WTC11 (cell line): ENCODE results near the gene KITLG. TPM values are rescaled to one million over a fixed set of nuclear protein-coding genes. Genes with fewer than 3 reads are reported as not detected.

ENCODE experiments used
- ATAC-seq: fragments of 200-7000 bp; cut with Tn5 transposase; 2 replicates; pipeline ENCODE4 v1.10.0; 2021; ENCODE audit warnings: mild to moderate bottlenecking, moderate library complexity
- CTCF ChIA-PET: fragments of 300-600 bp; sonication (Branson Sonifier 250); formaldehyde crosslinking; loops from one replicate; lab custom pipeline; 2021; ENCODE audit warnings: antibody characterized with exemption; lab: Charles Lee
- POLR2A ChIA-PET: fragments of 350-600 bp; sonication (Branson Sonifier 250); formaldehyde crosslinking; loops from one replicate; lab custom pipeline; 2021; ENCODE audit warnings: antibody characterized with exemption; lab: Charles Lee
- DNase-seq: peaks from one replicate; pipeline ENCODE4 v3.0.0; 2021; ENCODE audit warnings: low spot score
- H3K27ac Mint-ChIP-seq: 2 replicates; pipeline ENCODE4 v1.8.0; 2021; ENCODE audit warnings: mixed read lengths
- H3K27me3 Mint-ChIP-seq: 2 replicates; pipeline ENCODE4 v1.8.0; 2021; ENCODE audit warnings: low read depth, mild to moderate bottlenecking, moderate library complexity, mixed read lengths
- H3K36me3 Mint-ChIP-seq: 2 replicates; pipeline ENCODE4 v1.8.0; 2021; ENCODE audit warnings: mixed read lengths
- H3K4me1 Mint-ChIP-seq: 2 replicates; pipeline ENCODE4 v1.8.0; 2022; ENCODE audit warnings: mixed read lengths
- H3K4me3 Mint-ChIP-seq: 2 replicates; pipeline ENCODE4 v1.8.0; 2021; ENCODE audit warnings: mild to moderate bottlenecking, moderate library complexity, mixed read lengths
- H3K9me3 Mint-ChIP-seq: 2 replicates; pipeline ENCODE4 v1.8.0; 2021; ENCODE audit warnings: mixed read lengths
- ATF3 ChIP-seq: sonication (generic); formaldehyde crosslinking; conservative IDR thresholded peaks from 2 replicates; pipeline ENCODE4 v1.8.1; 2022; ENCODE audit warnings: mild to moderate bottlenecking, missing genetic modification reagents
- E2F1 ChIP-seq: sonication (generic); formaldehyde crosslinking; IDR thresholded peaks from 2 replicates; pipeline ENCODE4 v1.8.0; 2022; ENCODE audit warnings: mild to moderate bottlenecking, missing genetic modification reagents
- E2F4 ChIP-seq: sonication (generic); formaldehyde crosslinking; IDR thresholded peaks from 2 replicates; pipeline ENCODE4 v1.8.1; 2022; ENCODE audit warnings: low read depth, mild to moderate bottlenecking, moderate library complexity, missing genetic modification reagents, borderline replicate concordance
- E2F5 ChIP-seq: sonication (generic); formaldehyde crosslinking; IDR thresholded peaks from 2 replicates; pipeline ENCODE4 v1.8.1; 2022; ENCODE audit warnings: mild to moderate bottlenecking, moderate library complexity, missing genetic modification reagents
- FOXK1 ChIP-seq: sonication (generic); formaldehyde crosslinking; IDR thresholded peaks from 2 replicates; pipeline ENCODE4 v1.8.0; 2022; ENCODE audit warnings: mild to moderate bottlenecking, moderate library complexity, missing genetic modification reagents
- HMGXB4 ChIP-seq: sonication (generic); formaldehyde crosslinking; IDR thresholded peaks from 2 replicates; pipeline ENCODE4 v1.8.1; 2023; ENCODE audit warnings: mild to moderate bottlenecking, moderate library complexity, missing genetic modification reagents
- IRF1 ChIP-seq: sonication (generic); formaldehyde crosslinking; IDR thresholded peaks from 2 replicates; pipeline ENCODE4 v1.8.0; 2023; ENCODE audit warnings: missing genetic modification reagents
- OVOL2 ChIP-seq: fragments of 250-450 bp; sonication (Bioruptor Pico); IDR thresholded peaks from 2 replicates; pipeline ENCODE4 v1.9.0; 2021; ENCODE audit warnings: mild to moderate bottlenecking, borderline replicate concordance
- STAT6 ChIP-seq: sonication (generic); formaldehyde crosslinking; conservative IDR thresholded peaks from 2 replicates; pipeline ENCODE4 v1.8.1; 2023; ENCODE audit warnings: mild to moderate bottlenecking, low read depth, missing genetic modification reagents, moderate library complexity
- ZBTB21 ChIP-seq: sonication (generic); formaldehyde crosslinking; IDR thresholded peaks from 2 replicates; pipeline ENCODE4 v1.8.1; 2023; ENCODE audit warnings: mild to moderate bottlenecking, missing genetic modification reagents, borderline replicate concordance
- ZNF138 ChIP-seq: sonication (generic); formaldehyde crosslinking; conservative IDR thresholded peaks from 2 replicates; pipeline ENCODE4 v1.8.1; 2022; ENCODE audit warnings: mild to moderate bottlenecking, moderate library complexity, missing genetic modification reagents
- ZNF425 ChIP-seq: fragments of 250-450 bp; sonication (Bioruptor Pico); conservative IDR thresholded peaks from 2 replicates; pipeline ENCODE4 v1.9.0; 2021; ENCODE audit warnings: mild to moderate bottlenecking
- total RNA-seq: library from RNA; stranded (reverse); gene quantifications from 3 replicates; pipeline ENCODE4 v1.2.3, GENCODE V29; 2021
- TF ChIP-seq, protein P1 (sequence below): fragments of 250-450 bp; sonication (Bioruptor Pico); IDR thresholded peaks from 2 replicates; pipeline ENCODE4 v1.8.0; 2021; ENCODE audit warnings: mild to moderate bottlenecking
- TF ChIP-seq, protein P2 (sequence below): sonication (generic); formaldehyde crosslinking; IDR thresholded peaks from 2 replicates; pipeline ENCODE4 v1.8.0; 2022; ENCODE audit warnings: mild to moderate bottlenecking, missing genetic modification reagents
- TF ChIP-seq, protein P3 (sequence below): fragments of 250-450 bp; sonication (Bioruptor Pico); IDR thresholded peaks from 2 replicates; pipeline ENCODE4 v1.9.0; 2021; ENCODE audit warnings: mild to moderate bottlenecking

KITLG gene
- total RNA-seq, 1 experiment from 2014 or later: 12.5 TPM

GRCh38 chr12:88597365-88597764, 17.1 kb upstream of the KITLG start:
- ChIA-PET POLR2A (no interaction called here), CTCF (no interaction called here)
- DNase-seq (no peak), ATAC-seq (no peak)
- 0 out of 2 replicates have a peak, but pooled peaks cover 3% of the 10 kb centered on the region for H3K4me1 Mint-ChIP-seq
- H3K9me3 Mint-ChIP-seq: peaks cover 5% of the 10 kb centered on the region
- H3K4me3 Mint-ChIP-seq: no peak overlapping the region
- no peaks in the 10 kb centered on the region for H3K27me3 Mint-ChIP-seq
- H3K36me3 Mint-ChIP-seq: no peaks in the 10 kb centered on the region
- H3K27ac Mint-ChIP-seq: no peak overlapping the region
- TF ChIP-seq ZNF425: no peak
- TF ChIP-seq STAT6 (CRISPR knock-in tag): no peak
- TF ChIP-seq E2F5: no peak
- no peak for TF ChIP-seq FOXK1 (CRISPR knock-in tag)
- TF ChIP-seq ZBTB21 (CRISPR knock-in tag): no peak

- no peaks in the 10 kb centered on the region for H3K36me3 Mint-ChIP-seq
- H3K4me1 Mint-ChIP-seq: 0 out of 2 replicates have a peak, but pooled peaks cover 3% of the 10 kb centered on the region
- peaks cover 3% of the 10 kb centered on the region; the same call in 1 of the 2 replicates for H3K9me3 Mint-ChIP-seq
- no peak overlapping the region for H3K4me3 Mint-ChIP-seq
- POLR2A ChIA-PET: no interaction called here
- H3K27me3 Mint-ChIP-seq: no peaks in the 10 kb centered on the region
- DNase-seq (no peak), ATAC-seq (no peak)
- no peak overlapping the region for H3K27ac Mint-ChIP-seq
- CTCF ChIA-PET: interaction anchor here (1.2 kb wide), 1 partner anchor 16 kb away, joined by 4 read pairs; the partner anchor contains the start of gene KITLG
- no peak for TF ChIP-seq E2F1 (CRISPR knock-in tag)
- TF ChIP-seq, protein P1, sequence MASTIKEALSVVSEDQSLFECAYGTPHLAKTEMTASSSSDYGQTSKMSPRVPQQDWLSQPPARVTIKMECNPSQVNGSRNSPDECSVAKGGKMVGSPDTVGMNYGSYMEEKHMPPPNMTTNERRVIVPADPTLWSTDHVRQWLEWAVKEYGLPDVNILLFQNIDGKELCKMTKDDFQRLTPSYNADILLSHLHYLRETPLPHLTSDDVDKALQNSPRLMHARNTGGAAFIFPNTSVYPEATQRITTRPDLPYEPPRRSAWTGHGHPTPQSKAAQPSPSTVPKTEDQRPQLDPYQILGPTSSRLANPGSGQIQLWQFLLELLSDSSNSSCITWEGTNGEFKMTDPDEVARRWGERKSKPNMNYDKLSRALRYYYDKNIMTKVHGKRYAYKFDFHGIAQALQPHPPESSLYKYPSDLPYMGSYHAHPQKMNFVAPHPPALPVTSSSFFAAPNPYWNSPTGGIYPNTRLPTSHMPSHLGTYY (CRISPR knock-in tag): no peak
- TF ChIP-seq E2F4 (CRISPR knock-in tag): no peak
- TF ChIP-seq ZNF138 (CRISPR knock-in tag): no peak
- no peak for TF ChIP-seq IRF1 (CRISPR knock-in tag)
- TF ChIP-seq OVOL2 (CRISPR knock-in tag): no peak
- TF ChIP-seq ATF3 (CRISPR knock-in tag): no peak
- TF ChIP-seq, protein P2, sequence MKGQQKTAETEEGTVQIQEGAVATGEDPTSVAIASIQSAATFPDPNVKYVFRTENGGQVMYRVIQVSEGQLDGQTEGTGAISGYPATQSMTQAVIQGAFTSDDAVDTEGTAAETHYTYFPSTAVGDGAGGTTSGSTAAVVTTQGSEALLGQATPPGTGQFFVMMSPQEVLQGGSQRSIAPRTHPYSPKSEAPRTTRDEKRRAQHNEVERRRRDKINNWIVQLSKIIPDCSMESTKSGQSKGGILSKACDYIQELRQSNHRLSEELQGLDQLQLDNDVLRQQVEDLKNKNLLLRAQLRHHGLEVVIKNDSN: no peak
- no peak for TF ChIP-seq HMGXB4
- TF ChIP-seq E2F5: no peak
- TF ChIP-seq, protein P3, sequence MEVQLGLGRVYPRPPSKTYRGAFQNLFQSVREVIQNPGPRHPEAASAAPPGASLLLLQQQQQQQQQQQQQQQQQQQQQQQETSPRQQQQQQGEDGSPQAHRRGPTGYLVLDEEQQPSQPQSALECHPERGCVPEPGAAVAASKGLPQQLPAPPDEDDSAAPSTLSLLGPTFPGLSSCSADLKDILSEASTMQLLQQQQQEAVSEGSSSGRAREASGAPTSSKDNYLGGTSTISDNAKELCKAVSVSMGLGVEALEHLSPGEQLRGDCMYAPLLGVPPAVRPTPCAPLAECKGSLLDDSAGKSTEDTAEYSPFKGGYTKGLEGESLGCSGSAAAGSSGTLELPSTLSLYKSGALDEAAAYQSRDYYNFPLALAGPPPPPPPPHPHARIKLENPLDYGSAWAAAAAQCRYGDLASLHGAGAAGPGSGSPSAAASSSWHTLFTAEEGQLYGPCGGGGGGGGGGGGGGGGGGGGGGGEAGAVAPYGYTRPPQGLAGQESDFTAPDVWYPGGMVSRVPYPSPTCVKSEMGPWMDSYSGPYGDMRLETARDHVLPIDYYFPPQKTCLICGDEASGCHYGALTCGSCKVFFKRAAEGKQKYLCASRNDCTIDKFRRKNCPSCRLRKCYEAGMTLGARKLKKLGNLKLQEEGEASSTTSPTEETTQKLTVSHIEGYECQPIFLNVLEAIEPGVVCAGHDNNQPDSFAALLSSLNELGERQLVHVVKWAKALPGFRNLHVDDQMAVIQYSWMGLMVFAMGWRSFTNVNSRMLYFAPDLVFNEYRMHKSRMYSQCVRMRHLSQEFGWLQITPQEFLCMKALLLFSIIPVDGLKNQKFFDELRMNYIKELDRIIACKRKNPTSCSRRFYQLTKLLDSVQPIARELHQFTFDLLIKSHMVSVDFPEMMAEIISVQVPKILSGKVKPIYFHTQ (CRISPR knock-in tag): no peak
Measured at GRCh38 chr12:88595697-88596096, 15.4 kb upstream of the KITLG start.
